KOPT-K1 (cell line): Measurements from ENCODE around the gene PRPSAP1.
"Not testable (repeated sequence)": the region's sequence is repeated elsewhere in the genome, so short reads cannot be mapped to it uniquely, and the experiment has no call there.

ENCODE experiments used
- H3K27ac ChIP-seq: fragments of 200-600 bp; sonication (generic); 2 replicates; pipeline ENCODE4 v1.5.1; 2016; ENCODE audit warnings: antibody characterized with exemption, mild to moderate bottlenecking, low read depth, low read length; ENCODE audit not compliant: poor library complexity, severe bottlenecking
- H3K36me3 ChIP-seq: fragments of 200-600 bp; sonication (generic); 2 replicates; pipeline ENCODE4 v1.5.1; 2017; ENCODE audit warnings: antibody characterized with exemption, mild to moderate bottlenecking, low read length, moderate library complexity; ENCODE audit not compliant: insufficient read depth
- H3K9me3 ChIP-seq: fragments of 200-600 bp; sonication (generic); 2 replicates; pipeline ENCODE4 v1.5.1; 2017; ENCODE audit warnings: antibody characterized with exemption, low read length, mild to moderate bottlenecking; ENCODE audit not compliant: insufficient read depth, poor library complexity, severe bottlenecking

The PRPSAP1 gene

GRCh38 chr17:76371656-76372628, 18.2 kb upstream of the PRPSAP1 start:
- H3K36me3 ChIP-seq, result no peaks in the 10 kb centered on the region
- H3K27ac ChIP-seq, result no peak overlapping the region
- H3K9me3 ChIP-seq, result no peaks in the 10 kb centered on the region

GRCh38 chr17:76370261-76370993, 16.7 kb upstream of the PRPSAP1 start:
- no peaks in the 10 kb centered on the region for H3K36me3 ChIP-seq
- no peaks in the 10 kb centered on the region for H3K9me3 ChIP-seq
- no peak overlapping the region for H3K27ac ChIP-seq

- H3K36me3 ChIP-seq, result no peaks in the 10 kb centered on the region
- no peaks in the 10 kb centered on the region for H3K9me3 ChIP-seq
- H3K27ac ChIP-seq, result peak overlapping the region; percentile 67
Observed at GRCh38 chr17:76369804-76370203, 16.1 kb upstream of the PRPSAP1 start.

GRCh38 chr17:76369379-76369778, 15.7 kb upstream of the PRPSAP1 start:
- Histone ChIP-seq H3K36me3 (no peaks in the 10 kb centered on the region), H3K27ac (peak overlapping the region; percentile 67), H3K9me3 (no peaks in the 10 kb centered on the region)

- Histone ChIP-seq H3K9me3 (no peaks in the 10 kb centered on the region), H3K36me3 (no peaks in the 10 kb centered on the region), H3K27ac (peak overlapping the region; percentile 67)
Observed at GRCh38 chr17:76368545-76368944, 14.8 kb upstream of the PRPSAP1 start.

- H3K9me3 ChIP-seq, result no peaks in the 10 kb centered on the region
- no peaks in the 10 kb centered on the region for H3K36me3 ChIP-seq
- no peak overlapping the region for H3K27ac ChIP-seq
Observed at GRCh38 chr17:76367642-76368041, 13.9 kb upstream of the PRPSAP1 start.

GRCh38 chr17:76366247-76366646, 12.5 kb upstream of the PRPSAP1 start:
- Histone ChIP-seq H3K9me3 (no peaks in the 10 kb centered on the region), H3K36me3 (no peaks in the 10 kb centered on the region), H3K27ac (no peak overlapping the region)

- Histone ChIP-seq H3K27ac (no peak overlapping the region), H3K9me3 (no peaks in the 10 kb centered on the region), H3K36me3 (no peaks in the 10 kb centered on the region)
Observed at GRCh38 chr17:76365256-76365903, 11.7 kb upstream of the PRPSAP1 start.

- Histone ChIP-seq H3K27ac (no peak overlapping the region), H3K9me3 (no peaks in the 10 kb centered on the region)
Observed at GRCh38 chr17:76363107-76363842, 9.6 kb upstream of the PRPSAP1 start.

GRCh38 chr17:76360461-76360860, 6.7 kb upstream of the PRPSAP1 start:
- H3K36me3 ChIP-seq, result no peaks in the 10 kb centered on the region
- no peak overlapping the region for H3K27ac ChIP-seq
- no peaks in the 10 kb centered on the region for H3K9me3 ChIP-seq

More at GRCh38 chr17:76363107-76363842, 9.6 kb upstream of the PRPSAP1 start:
- no peaks in the 10 kb centered on the region for H3K36me3 ChIP-seq

GRCh38 chr17:76359776-76360175, 6.1 kb upstream of the PRPSAP1 start:
- not testable (repeated sequence) for H3K27ac ChIP-seq, H3K36me3 ChIP-seq, H3K9me3 ChIP-seq

GRCh38 chr17:76359375-76359774, 5.7 kb upstream of the PRPSAP1 start:
- no peak overlapping the region for H3K27ac ChIP-seq
- H3K36me3 ChIP-seq, result no peaks in the 10 kb centered on the region
- H3K9me3 ChIP-seq, result no peaks in the 10 kb centered on the region

GRCh38 chr17:76357597-76358158, 4.0 kb upstream of the PRPSAP1 start:
- Histone ChIP-seq H3K27ac (no peak overlapping the region), H3K36me3 (no peaks in the 10 kb centered on the region), H3K9me3 (no peaks in the 10 kb centered on the region)

GRCh38 chr17:76356803-76357456, 3.2 kb upstream of the PRPSAP1 start:
- H3K36me3 ChIP-seq, result no peaks in the 10 kb centered on the region
- no peak overlapping the region for H3K27ac ChIP-seq
- H3K9me3 ChIP-seq, result no peaks in the 10 kb centered on the region
